RWPE2 (cell line): ENCODE data around the gene C1QL2.

ENCODE experiments used
- ATAC-seq: fragments of 200-7000 bp; cut with Tn5 transposase; 3 replicates; pipeline ENCODE4 v1.9.1; 2021; ENCODE audit warnings: low read depth
- DNase-seq: peaks from one replicate; pipeline ENCODE4 v3.0.0-alpha.2; 2020; ENCODE audit warnings: low spot score
- H3K27ac ChIP-seq: fragments of 450-650 bp; 2 replicates; pipeline ENCODE4 v1.5.1; 2017; ENCODE audit warnings: mild to moderate bottlenecking; ENCODE audit not compliant: poor library complexity, severe bottlenecking
- H3K27me3 ChIP-seq: fragments of 250-450 bp; sonication (Bioruptor Pico); 2 replicates; pipeline ENCODE4 v1.5.1; 2021; ENCODE audit warnings: mild to moderate bottlenecking, moderate library complexity; ENCODE audit not compliant: insufficient read depth, poor library complexity, severe bottlenecking
- H3K36me3 ChIP-seq: fragments of 250-450 bp; sonication (Bioruptor Pico); 2 replicates; pipeline ENCODE4 v1.5.1; 2020; ENCODE audit warnings: low read depth, mild to moderate bottlenecking, moderate library complexity
- H3K4me1 ChIP-seq: fragments of 250-450 bp; sonication (Bioruptor Pico); 2 replicates; pipeline ENCODE4 v1.5.1; 2021; ENCODE audit warnings: mild to moderate bottlenecking, moderate library complexity; ENCODE audit not compliant: insufficient read depth, poor library complexity, severe bottlenecking
- H3K4me3 ChIP-seq: fragments of 250-450 bp; sonication (Bioruptor Pico); 2 replicates; pipeline ENCODE4 v1.5.1; 2021; ENCODE audit warnings: mild to moderate bottlenecking, moderate library complexity; ENCODE audit not compliant: severe bottlenecking
- H3K9me3 ChIP-seq: fragments of 250-450 bp; sonication (Bioruptor Pico); 2 replicates; pipeline ENCODE4 v1.5.1; 2021; ENCODE audit warnings: mild to moderate bottlenecking, moderate library complexity; ENCODE audit not compliant: severe bottlenecking
- TF ChIP-seq, protein P1 (sequence below): fragments of 450-650 bp; IDR thresholded peaks from one replicate; pipeline ENCODE4 v1.5.1; 2017; ENCODE audit warnings: mild to moderate bottlenecking, moderate library complexity; ENCODE audit not compliant: poor library complexity, severe bottlenecking

C1QL2 gene

DNA sequence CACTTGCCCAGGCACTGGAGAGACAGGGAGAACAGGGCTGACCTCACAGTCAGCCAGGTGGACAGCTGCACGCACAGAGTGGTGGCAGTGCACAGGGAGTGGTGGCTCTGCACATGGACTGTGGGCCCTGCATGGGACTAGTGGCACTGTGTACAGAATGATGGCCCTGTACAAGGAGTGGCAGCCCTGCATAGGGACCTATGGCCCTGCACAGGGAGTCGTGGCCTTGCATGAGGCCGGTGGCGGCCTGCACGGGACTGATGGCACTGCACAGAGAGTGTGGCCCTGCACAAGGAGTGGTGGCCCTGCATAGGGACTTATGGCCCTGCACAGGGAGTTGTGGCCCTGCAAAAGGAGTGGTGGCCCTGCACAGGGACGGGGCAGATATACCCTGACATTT is 46.0 kb upstream of the C1QL2 start:
- ATAC-seq: no peak
- no peak for DNase-seq
- Histone ChIP-seq H3K36me3 (no peaks in the 10 kb centered on the region), H3K9me3 (no peaks in the 10 kb centered on the region), H3K27ac (no peak overlapping the region), H3K4me3 (no peak overlapping the region), H3K4me1 (peaks cover 16% of the 10 kb centered on the region), H3K27me3 (no peaks in the 10 kb centered on the region)
- TF ChIP-seq, protein P1, sequence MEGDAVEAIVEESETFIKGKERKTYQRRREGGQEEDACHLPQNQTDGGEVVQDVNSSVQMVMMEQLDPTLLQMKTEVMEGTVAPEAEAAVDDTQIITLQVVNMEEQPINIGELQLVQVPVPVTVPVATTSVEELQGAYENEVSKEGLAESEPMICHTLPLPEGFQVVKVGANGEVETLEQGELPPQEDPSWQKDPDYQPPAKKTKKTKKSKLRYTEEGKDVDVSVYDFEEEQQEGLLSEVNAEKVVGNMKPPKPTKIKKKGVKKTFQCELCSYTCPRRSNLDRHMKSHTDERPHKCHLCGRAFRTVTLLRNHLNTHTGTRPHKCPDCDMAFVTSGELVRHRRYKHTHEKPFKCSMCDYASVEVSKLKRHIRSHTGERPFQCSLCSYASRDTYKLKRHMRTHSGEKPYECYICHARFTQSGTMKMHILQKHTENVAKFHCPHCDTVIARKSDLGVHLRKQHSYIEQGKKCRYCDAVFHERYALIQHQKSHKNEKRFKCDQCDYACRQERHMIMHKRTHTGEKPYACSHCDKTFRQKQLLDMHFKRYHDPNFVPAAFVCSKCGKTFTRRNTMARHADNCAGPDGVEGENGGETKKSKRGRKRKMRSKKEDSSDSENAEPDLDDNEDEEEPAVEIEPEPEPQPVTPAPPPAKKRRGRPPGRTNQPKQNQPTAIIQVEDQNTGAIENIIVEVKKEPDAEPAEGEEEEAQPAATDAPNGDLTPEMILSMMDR: no peak

DNA sequence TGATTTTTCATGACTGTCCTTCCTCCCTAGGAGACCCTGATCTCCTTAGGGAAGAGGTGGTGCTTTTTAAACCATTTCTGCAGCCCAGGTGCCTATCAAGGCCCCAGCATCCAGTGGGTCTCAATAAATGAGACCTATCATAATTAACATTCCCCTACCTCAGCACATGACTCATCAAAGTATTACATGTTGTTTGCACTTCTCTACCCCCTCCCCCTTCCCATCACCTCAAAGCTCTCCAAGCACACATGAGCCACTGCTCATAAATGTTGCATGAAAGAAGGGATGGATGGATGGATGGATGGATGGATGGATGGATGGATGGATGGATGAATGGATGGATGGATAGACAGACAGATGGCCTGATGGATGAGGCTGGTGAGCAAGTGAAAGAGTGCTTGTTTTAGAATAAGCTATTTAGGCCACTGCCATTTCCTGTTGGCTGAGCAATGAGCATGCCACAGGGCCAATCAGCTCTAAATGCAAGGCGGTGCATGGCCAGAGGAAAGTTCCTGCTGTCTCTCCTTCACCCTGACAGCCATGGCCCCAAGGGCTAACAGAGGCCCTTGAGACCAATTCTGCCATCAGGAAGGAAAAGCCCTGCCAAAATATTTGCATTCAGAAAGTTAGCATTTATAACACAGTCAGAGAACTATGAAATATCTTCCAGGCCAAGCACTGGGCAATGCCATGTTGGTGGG is 44.2 kb upstream of the C1QL2 start:
- no peak for DNase-seq

DNA sequence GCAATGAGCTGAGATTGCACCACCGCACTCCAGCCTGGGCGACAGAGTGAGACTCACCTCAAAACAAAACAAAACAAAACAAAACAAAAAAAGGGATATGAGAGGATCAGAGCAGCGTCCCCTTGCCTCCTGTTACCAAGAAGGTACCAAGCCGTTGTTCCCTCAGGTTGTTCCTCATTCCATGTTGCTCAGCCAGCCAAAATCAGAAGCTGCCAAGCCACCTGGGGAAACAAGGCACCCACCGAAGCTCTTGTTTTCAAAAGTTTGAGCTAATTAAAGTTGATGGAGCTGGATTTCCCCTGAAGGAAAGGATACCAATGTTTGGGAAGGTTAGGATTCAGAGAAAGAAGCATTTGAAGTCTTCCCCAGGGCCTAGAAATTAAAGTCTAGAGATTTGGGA is 43.3 kb upstream of the C1QL2 start:
- DNase-seq (no peak), ATAC-seq (no peak)
- TF ChIP-seq, protein P1: no peak
- H3K9me3 ChIP-seq: no peaks in the 10 kb centered on the region
- no peaks in the 10 kb centered on the region for H3K27me3 ChIP-seq
- H3K27ac ChIP-seq: no peak overlapping the region
- no peak overlapping the region for H3K4me3 ChIP-seq
- H3K4me1 ChIP-seq: peaks cover 4% of the 10 kb centered on the region
- no peaks in the 10 kb centered on the region for H3K36me3 ChIP-seq

More for the DNA sequence above, 44.2 kb upstream of the C1QL2 start:
- Histone ChIP-seq H3K36me3 (no peaks in the 10 kb centered on the region), H3K4me1 (no peaks in the 10 kb centered on the region), H3K27ac (no peak overlapping the region), H3K9me3 (no peaks in the 10 kb centered on the region), H3K27me3 (no peaks in the 10 kb centered on the region), H3K4me3 (no peak overlapping the region)
- TF ChIP-seq, protein P1: no peak
- ATAC-seq: no peak

DNA sequence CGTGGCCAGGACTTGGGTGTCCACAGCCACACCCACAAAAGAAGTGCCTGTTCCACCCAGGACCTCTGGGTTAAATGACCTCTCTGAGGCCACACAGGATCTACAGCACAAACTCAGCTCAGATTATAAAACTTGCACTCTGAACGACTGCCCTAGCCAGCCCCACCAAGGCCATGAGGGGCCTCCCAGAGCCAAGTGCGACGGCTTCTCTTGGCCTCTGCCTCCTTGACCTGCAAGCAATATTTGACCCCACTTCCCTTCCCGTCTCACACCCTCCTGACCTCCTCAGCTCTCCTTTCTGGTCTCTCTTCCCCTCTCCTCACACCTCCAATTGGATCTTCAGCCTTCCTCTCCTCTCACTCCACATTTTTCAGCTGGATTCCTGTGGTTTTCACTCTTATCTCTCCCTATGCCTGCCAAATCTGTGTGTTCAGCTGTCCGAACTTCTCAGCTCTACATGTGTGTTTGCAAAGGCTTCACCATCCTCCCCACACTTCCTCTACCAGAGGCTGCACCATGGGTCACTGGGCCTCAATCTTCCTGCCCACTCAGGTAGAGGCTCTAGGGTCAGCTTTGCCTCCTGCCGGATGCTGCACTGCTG is 39.8 kb upstream of the C1QL2 start:
- no peak for ATAC-seq
- H3K27me3 ChIP-seq: no peaks in the 10 kb centered on the region
- peaks cover 15% of the 10 kb centered on the region for H3K4me1 ChIP-seq
- no peak overlapping the region for H3K4me3 ChIP-seq
- H3K27ac ChIP-seq: no peak overlapping the region
- H3K36me3 ChIP-seq: no peaks in the 10 kb centered on the region
- no peak for DNase-seq
- TF ChIP-seq, protein P1: no peak
- H3K9me3 ChIP-seq: no peaks in the 10 kb centered on the region
